OCI-LY1 (cell line): ENCODE measurements around the gene NPAS4.

ENCODE experiments used
- H2AFZ ChIP-seq: fragments of 200-600 bp; sonication (generic), shearing (Covaris generic); 2 replicates; pipeline ENCODE4 v1.6.0; 2014; ENCODE audit warnings: antibody characterized with exemption, mild to moderate bottlenecking, low read length
- H3F3A ChIP-seq: fragments of 200-600 bp; sonication (generic), shearing (Covaris generic); 2 replicates; pipeline ENCODE4 v1.6.0; 2014; ENCODE audit warnings: mild to moderate bottlenecking, antibody characterized with exemption, low read length, moderate library complexity; ENCODE audit not compliant: insufficient read depth
- H3K27ac ChIP-seq: fragments of 200-600 bp; sonication (generic); 2 replicates; pipeline ENCODE4 v1.5.1; 2014; ENCODE audit warnings: low read length, mixed run types, mild to moderate bottlenecking, low read depth; ENCODE audit not compliant: poor library complexity, severe bottlenecking
- H3K27me3 ChIP-seq: fragments of 200-600 bp; sonication (generic); 2 replicates; pipeline ENCODE4 v1.6.0; 2014; ENCODE audit warnings: antibody characterized with exemption, mild to moderate bottlenecking, low read length, moderate library complexity; ENCODE audit not compliant: insufficient read depth
- H3K36me3 ChIP-seq: fragments of 200-600 bp; sonication (generic); 2 replicates; pipeline ENCODE4 v1.6.1; 2014; ENCODE audit warnings: mild to moderate bottlenecking, antibody characterized with exemption, low read length, moderate library complexity, mixed read lengths; ENCODE audit not compliant: insufficient read depth
- H3K4me1 ChIP-seq: fragments of 200-600 bp; sonication (generic); 2 replicates; pipeline ENCODE4 v1.5.1; 2014; ENCODE audit warnings: mild to moderate bottlenecking, low read length, moderate library complexity; ENCODE audit not compliant: insufficient read depth, severe bottlenecking
- H3K4me2 ChIP-seq: fragments of 200-600 bp; sonication (generic), shearing (Covaris generic); 2 replicates; pipeline ENCODE4 v1.6.1; 2014; ENCODE audit warnings: low read length
- H3K4me3 ChIP-seq: fragments of 200-600 bp; sonication (generic); 2 replicates; pipeline ENCODE4 v1.5.1; 2014; ENCODE audit warnings: low read length, low read depth, mild to moderate bottlenecking, mixed read lengths; ENCODE audit not compliant: poor library complexity, severe bottlenecking
- H3K79me2 ChIP-seq: fragments of 200-600 bp; shearing (Covaris generic); 2 replicates; pipeline ENCODE4 v1.6.1; 2016; ENCODE audit warnings: mixed run types, low read length, mixed read lengths; ENCODE audit not compliant: insufficient read depth
- H3K9ac ChIP-seq: fragments of 200-600 bp; sonication (generic), shearing (Covaris generic); 2 replicates; pipeline ENCODE4 v1.6.1; 2014; ENCODE audit warnings: mild to moderate bottlenecking, low read length, mixed read lengths
- H3K9me2 ChIP-seq: fragments of 200-600 bp; sonication (generic), shearing (Covaris generic); 2 replicates; pipeline ENCODE4 v1.6.1; 2014; ENCODE audit warnings: low read depth, mild to moderate bottlenecking, low read length, mixed read lengths
- H3K9me3 ChIP-seq: fragments of 200-600 bp; shearing (Covaris generic); 2 replicates; pipeline ENCODE4 v1.6.1; 2014; ENCODE audit warnings: low read length, mixed read lengths
- H4K20me1 ChIP-seq: fragments of 200-600 bp; sonication (generic), shearing (Covaris generic); 2 replicates; pipeline ENCODE4 v1.6.0; 2016; ENCODE audit warnings: mild to moderate bottlenecking, low read length; ENCODE audit not compliant: insufficient read depth
- CTCF ChIP-seq: fragments of 200-600 bp; sonication (generic), shearing (Covaris generic); IDR thresholded peaks from 2 replicates; pipeline ENCODE4 v1.5.1; 2017; ENCODE audit warnings: mild to moderate bottlenecking, antibody characterized with exemption, low read length, moderate library complexity, mixed read lengths
- EZH2 ChIP-seq: fragments of 200-600 bp; sonication (generic), shearing (Covaris generic); IDR thresholded peaks from 2 replicates; pipeline ENCODE4 v1.8.0; 2017; ENCODE audit warnings: borderline replicate concordance, mixed run types, mild to moderate bottlenecking, antibody characterized with exemption, low read length, moderate library complexity, mixed read lengths

NPAS4 gene

GRCh38 chr11:66391322-66391721 is 29.5 kb upstream of the NPAS4 start:
- Histone ChIP-seq H3K79me2 (no peaks in the 10 kb centered on the region), H3K9ac (no peak overlapping the region), H2AFZ (no peak overlapping the region), H4K20me1 (no peaks in the 10 kb centered on the region), H3K4me1 (peaks cover 3% of the 10 kb centered on the region), H3K9me2 (no peaks in the 10 kb centered on the region), H3K4me2 (no peak overlapping the region), H3F3A (no peaks in the 10 kb centered on the region; the same call in 1 of the 2 replicates), H3K36me3 (no peaks in the 10 kb centered on the region), H3K9me3 (no peaks in the 10 kb centered on the region), H3K4me3 (no peak overlapping the region), H3K27ac (no peak overlapping the region), H3K27me3 (no peaks in the 10 kb centered on the region)
- TF ChIP-seq CTCF (no peak), EZH2 (no peak)

GRCh38 chr11:66393954-66394353 is 26.9 kb upstream of the NPAS4 start:
- Histone ChIP-seq H3K9me3 (no peaks in the 10 kb centered on the region), H3K9ac (no peak overlapping the region), H3K27me3 (no peaks in the 10 kb centered on the region), H3K9me2 (no peaks in the 10 kb centered on the region), H3K27ac (no peak overlapping the region), H3K4me2 (no peak overlapping the region), H3K79me2 (no peaks in the 10 kb centered on the region), H3K4me1 (no peaks in the 10 kb centered on the region), H2AFZ (no peak overlapping the region), H3K36me3 (no peaks in the 10 kb centered on the region), H3K4me3 (no peak overlapping the region), H4K20me1 (no peaks in the 10 kb centered on the region), H3F3A (no peaks in the 10 kb centered on the region; the same call in 1 of the 2 replicates)
- TF ChIP-seq EZH2 = no peak
- no peak for TF ChIP-seq CTCF

- H3K4me2 ChIP-seq = no peak overlapping the region
- H3K9ac ChIP-seq = no peak overlapping the region
- no peak overlapping the region for H3K4me3 ChIP-seq
- no peaks in the 10 kb centered on the region for H3K27me3 ChIP-seq
- H3K36me3 ChIP-seq = no peaks in the 10 kb centered on the region
- no peak overlapping the region for H2AFZ ChIP-seq
- no peaks in the 10 kb centered on the region for H3K9me2 ChIP-seq
- H3F3A ChIP-seq = no peaks in the 10 kb centered on the region
- peaks cover 7% of the 10 kb centered on the region for H3K4me1 ChIP-seq
- no peaks in the 10 kb centered on the region for H3K9me3 ChIP-seq
- no peaks in the 10 kb centered on the region for H4K20me1 ChIP-seq
- no peaks in the 10 kb centered on the region for H3K79me2 ChIP-seq
- TF ChIP-seq CTCF = no peak
- no peak for TF ChIP-seq EZH2
- no peak overlapping the region for H3K27ac ChIP-seq
Measured at GRCh38 chr11:66407651-66408050, 13.2 kb upstream of the NPAS4 start.
